ENCODE results near the gene QRFP.

DNA sequence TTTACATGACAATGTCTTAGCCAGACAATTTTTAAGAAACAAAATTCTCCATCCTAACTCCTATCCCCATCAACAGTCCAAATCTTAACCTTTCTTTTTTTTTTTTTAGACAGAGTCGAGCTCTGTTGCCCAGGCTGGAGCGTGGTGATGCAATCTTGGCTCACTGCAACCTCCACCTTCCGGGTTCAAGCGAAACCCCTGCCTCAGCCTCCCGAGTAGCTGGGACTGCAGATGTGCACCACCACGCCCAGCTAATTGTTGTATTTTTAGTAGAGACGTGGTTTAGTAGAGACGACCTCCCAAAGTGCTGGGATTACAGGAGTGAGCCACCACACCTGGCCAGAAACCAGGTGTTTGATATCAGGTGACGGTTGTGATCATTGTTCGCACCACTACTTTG, 51.4 kb downstream of the QRFP start:
- TF ChIP-seq, protein P1, sequence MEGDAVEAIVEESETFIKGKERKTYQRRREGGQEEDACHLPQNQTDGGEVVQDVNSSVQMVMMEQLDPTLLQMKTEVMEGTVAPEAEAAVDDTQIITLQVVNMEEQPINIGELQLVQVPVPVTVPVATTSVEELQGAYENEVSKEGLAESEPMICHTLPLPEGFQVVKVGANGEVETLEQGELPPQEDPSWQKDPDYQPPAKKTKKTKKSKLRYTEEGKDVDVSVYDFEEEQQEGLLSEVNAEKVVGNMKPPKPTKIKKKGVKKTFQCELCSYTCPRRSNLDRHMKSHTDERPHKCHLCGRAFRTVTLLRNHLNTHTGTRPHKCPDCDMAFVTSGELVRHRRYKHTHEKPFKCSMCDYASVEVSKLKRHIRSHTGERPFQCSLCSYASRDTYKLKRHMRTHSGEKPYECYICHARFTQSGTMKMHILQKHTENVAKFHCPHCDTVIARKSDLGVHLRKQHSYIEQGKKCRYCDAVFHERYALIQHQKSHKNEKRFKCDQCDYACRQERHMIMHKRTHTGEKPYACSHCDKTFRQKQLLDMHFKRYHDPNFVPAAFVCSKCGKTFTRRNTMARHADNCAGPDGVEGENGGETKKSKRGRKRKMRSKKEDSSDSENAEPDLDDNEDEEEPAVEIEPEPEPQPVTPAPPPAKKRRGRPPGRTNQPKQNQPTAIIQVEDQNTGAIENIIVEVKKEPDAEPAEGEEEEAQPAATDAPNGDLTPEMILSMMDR (IDR thresholded peaks at IDR 0.05 in 4 of 5, conservative IDR thresholded peaks at IDR 0.05 in 1 of 5) = no peak
- no peak for TF ChIP-seq POLR2A (IDR thresholded peaks at IDR 0.05)

Data from gastrocnemius medialis (tissue), 4 donors.